Measurements from ENCODE around the gene UBA7.

UBA7 gene

GRCh38 chr3:49794926-49795905, 18.5 kb downstream of the UBA7 start:
- H3K27me3 ChIP-seq (ENCODE audit: insufficient read depth, low read length), result no peaks in the 10 kb centered on the region; the same call in 1 of the 2 replicates
- H3K4me2 ChIP-seq (ENCODE audit: low read length), result no peak overlapping the region
- H3K4me1 ChIP-seq (ENCODE audit: insufficient read depth, low read length, severe bottlenecking), result no peaks in the 10 kb centered on the region
- no peak overlapping the region for H2AFZ ChIP-seq (ENCODE audit: low read length)
- TF ChIP-seq EZH2 (IDR thresholded peaks at IDR 0.05; ENCODE audit: borderline replicate concordance, low read length) (no peak), CTCF (IDR thresholded peaks at IDR 0.05; ENCODE audit: low read length) (no peak)
- H3K9me3 ChIP-seq (ENCODE audit: low read length), result no peaks in the 10 kb centered on the region
- H3F3A ChIP-seq (ENCODE audit: insufficient read depth, low read length), result no peaks in the 10 kb centered on the region
- H3K4me3 ChIP-seq (ENCODE audit: low read depth, low read length, poor library complexity, severe bottlenecking), result no peak overlapping the region
- no peaks in the 10 kb centered on the region for H3K36me3 ChIP-seq (ENCODE audit: insufficient read depth, low read length)
- H3K9me2 ChIP-seq (ENCODE audit: low read depth, low read length), result no peaks in the 10 kb centered on the region
- H3K9ac ChIP-seq (ENCODE audit: low read length), result no peak overlapping the region
- no peaks in the 10 kb centered on the region for H3K79me2 ChIP-seq (ENCODE audit: insufficient read depth, low read length)
- H3K27ac ChIP-seq (ENCODE audit: low read depth, low read length, poor library complexity, severe bottlenecking), result no peak overlapping the region
- H4K20me1 ChIP-seq (ENCODE audit: insufficient read depth, low read length), result no peaks in the 10 kb centered on the region

- Histone ChIP-seq H3K27ac (ENCODE audit: low read depth, low read length, poor library complexity, severe bottlenecking) (no peak overlapping the region), H3K4me2 (ENCODE audit: low read length) (no peak overlapping the region), H2AFZ (ENCODE audit: low read length) (no peak overlapping the region), H3K27me3 (ENCODE audit: insufficient read depth, low read length) (no peaks in the 10 kb centered on the region; the same call in 1 of the 2 replicates), H3K9ac (ENCODE audit: low read length) (no peak overlapping the region), H3K36me3 (ENCODE audit: insufficient read depth, low read length) (no peaks in the 10 kb centered on the region), H3K4me3 (ENCODE audit: low read depth, low read length, poor library complexity, severe bottlenecking) (no peak overlapping the region), H3K4me1 (ENCODE audit: insufficient read depth, low read length, severe bottlenecking) (peaks cover 6% of the 10 kb centered on the region), H3K9me3 (ENCODE audit: low read length) (no peaks in the 10 kb centered on the region), H4K20me1 (ENCODE audit: insufficient read depth, low read length) (no peaks in the 10 kb centered on the region), H3K79me2 (ENCODE audit: insufficient read depth, low read length) (no peaks in the 10 kb centered on the region), H3F3A (ENCODE audit: insufficient read depth, low read length) (no peaks in the 10 kb centered on the region), H3K9me2 (ENCODE audit: low read depth, low read length) (no peaks in the 10 kb centered on the region)
- TF ChIP-seq EZH2 (IDR thresholded peaks at IDR 0.05; ENCODE audit: borderline replicate concordance, low read length) (no peak), CTCF (IDR thresholded peaks at IDR 0.05; ENCODE audit: low read length) (no peak)
Measured at GRCh38 chr3:49794431-49794830, 19.3 kb downstream of the UBA7 start.

GRCh38 chr3:49793486-49794085, 20.2 kb downstream of the UBA7 start:
- Histone ChIP-seq H3K4me2 (ENCODE audit: low read length) (no peak overlapping the region), H3F3A (ENCODE audit: insufficient read depth, low read length) (no peaks in the 10 kb centered on the region), H3K4me3 (ENCODE audit: low read depth, low read length, poor library complexity, severe bottlenecking) (no peak overlapping the region), H3K9me3 (ENCODE audit: low read length) (no peaks in the 10 kb centered on the region), H3K9ac (ENCODE audit: low read length) (no peak overlapping the region), H3K27ac (ENCODE audit: low read depth, low read length, poor library complexity, severe bottlenecking) (no peak overlapping the region), H2AFZ (ENCODE audit: low read length) (no peak overlapping the region), H3K36me3 (ENCODE audit: insufficient read depth, low read length) (no peaks in the 10 kb centered on the region), H3K9me2 (ENCODE audit: low read depth, low read length) (no peaks in the 10 kb centered on the region), H3K79me2 (ENCODE audit: insufficient read depth, low read length) (no peaks in the 10 kb centered on the region), H4K20me1 (ENCODE audit: insufficient read depth, low read length) (no peaks in the 10 kb centered on the region), H3K27me3 (ENCODE audit: insufficient read depth, low read length) (no peaks in the 10 kb centered on the region; the same call in 1 of the 2 replicates), H3K4me1 (ENCODE audit: insufficient read depth, low read length, severe bottlenecking) (peaks cover 7% of the 10 kb centered on the region)
- no peak for TF ChIP-seq CTCF (IDR thresholded peaks at IDR 0.05; ENCODE audit: low read length)
- no peak for TF ChIP-seq EZH2 (IDR thresholded peaks at IDR 0.05; ENCODE audit: borderline replicate concordance, low read length)

Data from OCI-LY1 (cell line).